Occipital lobe (tissue), 2 donors: Measurements from ENCODE around the gene HES3. TPM values are rescaled to one million over a fixed set of nuclear protein-coding genes. Genes with fewer than 3 reads are reported as not detected.

Source experiments
- DNase-seq: peaks from one replicate; lab custom pipeline; 2025; lab: John Stamatoyannopoulos, UW
- total RNA-seq: library from RNA; depleted of rRNA; stranded (reverse); fragments of >200 nt; gene quantifications from one replicate; pipeline ENCODE4 v1.2.3, GENCODE V29; 2014

HES3 gene
- total RNA-seq, 1 donor from 2014 or later: not detected

DNA sequence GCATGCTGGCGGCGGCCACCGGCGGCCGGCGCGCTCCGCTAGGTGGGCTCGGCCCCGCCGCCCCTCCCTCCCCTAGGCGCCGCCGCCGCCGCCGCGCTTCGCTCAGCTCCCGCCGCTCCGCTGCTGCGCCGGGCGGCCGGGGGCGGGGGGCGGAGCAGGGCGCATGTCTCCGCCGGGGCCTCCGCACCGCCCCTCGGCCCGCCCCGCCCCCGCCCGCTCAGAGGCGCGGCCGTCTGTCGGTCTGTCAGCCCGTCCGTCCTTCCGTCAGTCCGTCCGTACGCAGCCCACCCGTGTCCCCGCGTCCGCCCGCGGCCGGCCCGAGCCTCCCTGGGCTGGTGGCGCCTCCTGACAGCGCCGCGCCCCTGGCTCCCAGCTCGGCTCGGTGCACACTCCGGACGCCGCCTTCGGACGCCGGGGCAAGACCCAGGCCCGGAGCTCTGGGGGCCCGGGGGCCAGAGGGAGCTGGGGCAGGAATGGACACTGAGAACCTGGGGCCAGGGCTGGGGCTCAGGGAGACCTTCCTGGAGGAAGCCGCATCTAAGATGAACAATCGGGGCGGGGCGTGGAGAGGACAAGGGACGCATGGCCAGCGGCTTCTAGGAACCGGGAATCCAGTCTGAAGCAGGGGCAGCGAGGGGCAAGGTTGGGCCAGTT is 17.1 kb downstream of the HES3 start, which contains the start of gene GPR153:
Gene GPR153 (minus strand): TSS at position 138 of the 654 bp plus-strand sequence. CDS start 6,193 bp downstream, outside the sequence.
- no peak for DNase-seq

DNA sequence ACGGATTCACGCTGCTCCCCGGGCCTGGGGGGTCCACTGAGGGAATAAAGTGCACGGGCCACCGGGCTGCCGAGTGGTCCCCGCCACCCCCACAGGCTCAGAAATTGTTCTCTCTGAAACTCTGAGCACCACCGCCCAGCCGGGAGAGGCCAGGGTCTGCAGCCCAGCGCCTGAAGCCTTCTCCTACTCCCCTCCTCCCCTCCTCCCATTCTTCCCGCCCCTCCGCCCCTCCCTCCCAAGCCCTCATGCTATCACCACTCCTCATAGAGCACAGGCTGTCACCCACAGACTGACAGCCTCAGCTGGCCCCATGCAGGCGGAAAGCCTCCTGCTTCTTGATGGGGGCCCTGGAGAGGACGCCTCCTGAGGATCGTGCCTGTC is 17.6 kb downstream of the HES3 start:
- no peak for DNase-seq

- DNase-seq: no peak
Measured at GRCh38 chr1:6262555-6263420, 18.8 kb downstream of the HES3 start.

DNA sequence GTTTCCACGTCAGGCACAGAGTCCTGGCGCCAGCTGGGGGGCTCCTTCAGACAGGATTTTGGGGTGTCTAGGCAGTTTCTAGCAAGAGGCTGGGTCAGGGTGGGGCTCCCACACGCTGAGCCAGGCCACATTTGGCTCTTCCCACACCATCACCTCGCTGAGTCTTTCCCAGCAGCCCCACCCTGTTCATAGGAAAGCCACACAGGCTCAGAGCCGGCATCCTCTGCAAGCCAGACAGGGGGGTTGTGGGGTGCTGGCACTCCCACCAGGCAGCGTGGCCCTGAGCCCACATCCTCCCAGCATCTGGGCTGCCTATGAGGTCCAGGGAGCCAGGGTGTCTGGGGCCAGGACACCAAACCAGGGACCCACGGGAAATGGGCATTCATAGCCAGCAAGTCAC is 19.7 kb downstream of the HES3 start:
- no peak for DNase-seq

DNA sequence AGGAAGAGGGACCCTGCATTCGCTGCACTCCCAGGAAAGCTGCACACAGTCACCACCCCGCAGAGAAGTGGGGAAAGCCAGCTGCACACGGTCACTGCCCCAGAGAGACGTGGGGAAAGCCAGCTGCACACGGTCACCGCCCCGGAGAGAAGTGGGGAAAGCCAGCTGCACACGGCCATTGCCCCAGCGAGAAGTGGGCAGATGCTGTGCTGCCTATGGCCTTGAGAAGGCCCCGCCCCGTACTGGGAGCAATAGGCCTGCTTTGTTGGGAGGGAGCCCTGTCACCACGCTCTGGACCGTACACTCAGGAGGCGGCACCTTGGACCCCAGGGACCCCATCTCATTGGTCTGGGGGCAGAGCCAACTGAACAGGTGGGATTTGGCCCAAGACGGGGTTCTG is 21.2 kb downstream of the HES3 start:
- no peak for DNase-seq

DNA sequence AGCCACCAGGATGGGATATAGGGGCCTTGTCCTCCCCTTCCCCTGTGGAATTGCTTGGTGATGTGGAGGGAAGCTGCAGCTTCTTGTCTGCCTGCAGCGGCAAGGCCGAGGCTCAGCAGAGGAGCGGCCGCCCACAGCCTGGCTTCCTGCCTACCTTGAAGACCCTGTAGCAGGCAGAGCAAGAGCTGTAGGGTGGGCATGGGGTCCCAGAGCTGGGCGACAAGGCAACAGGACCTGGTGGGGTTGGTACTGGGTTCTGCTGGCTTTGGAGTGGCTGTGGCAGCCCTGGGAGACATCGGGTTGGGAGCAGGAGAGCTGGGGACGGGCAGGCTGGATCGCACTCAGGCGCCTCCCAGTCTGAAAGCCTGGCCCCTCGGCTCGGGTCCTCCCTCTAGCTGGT is 22.7 kb downstream of the HES3 start:
- DNase-seq: no peak

- no peak for DNase-seq
Measured at GRCh38 chr1:6267686-6268322, 23.8 kb downstream of the HES3 start.

DNA sequence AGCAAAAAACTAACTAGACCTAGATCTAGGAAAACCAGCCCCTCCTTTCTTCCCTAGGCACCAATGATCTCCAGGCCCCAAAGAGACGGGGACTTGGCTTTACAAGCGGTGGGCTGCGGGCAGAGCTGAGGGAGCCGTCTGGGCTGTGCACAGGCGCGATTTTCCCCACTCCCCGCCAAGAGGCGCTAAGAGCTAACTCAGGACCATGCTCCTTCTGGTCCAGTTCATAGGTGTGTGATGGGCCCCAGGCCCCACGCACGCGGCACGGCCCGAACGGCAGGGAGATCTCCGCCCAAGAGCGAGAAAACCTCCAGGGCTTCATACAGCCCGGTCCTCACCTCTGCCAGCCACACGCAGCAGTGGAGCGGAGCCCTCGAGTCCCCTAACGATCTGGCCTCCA is 24.4 kb downstream of the HES3 start:
- DNase-seq: no peak

- no peak for DNase-seq
Measured at GRCh38 chr1:6269296-6269695, 25.3 kb downstream of the HES3 start.

GRCh38 chr1:6269720-6270400 is 25.9 kb downstream of the HES3 start:
- DNase-seq: no peak

- DNase-seq: no peak
Measured at GRCh38 chr1:6270401-6270800, 26.4 kb downstream of the HES3 start.

DNA sequence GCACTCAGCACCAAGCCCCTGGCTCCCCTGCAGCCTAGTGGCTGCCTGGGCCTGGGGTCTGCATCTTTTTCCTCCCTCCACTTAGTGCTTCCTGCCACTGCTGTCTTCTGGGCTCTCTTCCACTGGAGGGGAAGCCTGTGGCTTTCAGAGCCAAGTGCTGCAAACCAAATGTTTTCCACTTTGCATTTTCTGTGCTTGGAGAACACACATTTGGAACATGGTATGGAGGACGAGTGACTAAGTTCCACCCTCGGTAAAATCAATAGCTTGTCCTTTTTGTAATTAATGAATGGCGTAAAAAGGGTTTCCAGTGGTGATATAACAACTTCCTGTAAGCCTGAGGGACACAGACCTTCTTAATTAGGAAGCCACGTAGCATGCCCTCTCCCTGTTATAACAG is 27.0 kb downstream of the HES3 start:
- no peak for DNase-seq

DNA sequence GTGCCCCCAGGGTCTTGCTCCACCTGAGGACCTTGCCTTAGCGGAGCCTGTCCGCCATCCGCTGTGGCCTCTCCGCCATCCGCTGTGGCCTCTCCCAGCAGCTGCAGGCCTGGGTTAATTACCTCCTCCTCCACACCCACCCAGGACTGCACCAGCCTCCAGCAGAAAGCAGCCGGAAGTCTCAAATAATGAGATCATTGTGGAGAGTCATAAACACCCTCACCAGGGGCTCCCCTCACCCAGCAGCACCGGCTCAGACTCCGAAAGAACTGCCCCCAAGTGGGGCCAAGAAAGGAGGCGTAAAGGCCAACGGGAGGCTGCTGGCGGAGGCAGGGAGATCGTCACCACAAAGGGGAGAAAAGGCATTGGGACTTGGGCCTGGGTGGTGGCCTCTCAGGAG is 27.6 kb downstream of the HES3 start:
- DNase-seq: no peak

DNA sequence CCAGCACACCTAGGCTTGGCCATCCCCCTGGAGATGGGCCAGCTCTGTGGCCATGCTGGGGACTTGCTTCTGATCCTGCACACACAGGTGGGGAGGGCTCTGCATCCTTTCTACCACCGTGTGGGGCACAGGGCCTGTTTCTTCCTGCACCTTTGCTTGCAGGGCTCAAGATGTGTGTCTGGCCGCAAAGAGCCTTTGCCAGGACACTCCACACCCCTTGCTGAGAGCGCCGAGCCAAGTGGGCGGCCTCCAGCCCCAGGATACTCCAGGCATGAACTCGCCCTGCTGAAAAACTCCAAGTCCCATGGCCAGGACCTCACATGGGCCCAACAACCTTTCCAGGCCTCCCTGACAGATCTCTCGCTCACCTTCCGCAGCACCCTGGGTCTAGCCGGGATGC is 28.5 kb downstream of the HES3 start:
- no peak for DNase-seq

- no peak for DNase-seq
Measured at GRCh38 chr1:6272868-6273267, 28.9 kb downstream of the HES3 start.

DNA sequence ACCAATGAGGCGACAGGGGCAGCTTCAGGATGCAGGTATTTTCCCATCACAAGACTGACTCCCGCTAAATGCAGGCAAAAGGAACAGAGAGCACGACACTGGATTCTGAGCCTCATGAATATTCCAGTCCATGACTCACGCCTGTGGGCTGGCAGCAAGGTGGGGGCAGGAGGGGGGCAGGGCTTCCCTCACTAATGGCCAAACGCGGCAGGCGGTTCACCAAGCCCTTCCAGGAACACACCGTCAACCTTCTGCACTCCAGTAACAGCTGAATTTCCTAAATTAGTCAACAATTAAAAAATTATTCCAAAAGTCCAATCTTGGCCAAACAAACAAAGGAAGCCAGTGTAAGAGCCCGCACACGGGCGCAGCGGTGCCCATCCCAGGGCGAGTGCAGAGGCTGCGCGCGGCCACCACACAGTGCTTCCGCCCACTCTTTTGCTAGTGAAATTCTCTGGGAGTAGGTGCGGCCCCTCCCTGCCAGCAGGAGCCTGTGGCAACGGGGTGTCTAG is 29.5 kb downstream of the HES3 start:
- peak; percentile 60 for DNase-seq

DNA sequence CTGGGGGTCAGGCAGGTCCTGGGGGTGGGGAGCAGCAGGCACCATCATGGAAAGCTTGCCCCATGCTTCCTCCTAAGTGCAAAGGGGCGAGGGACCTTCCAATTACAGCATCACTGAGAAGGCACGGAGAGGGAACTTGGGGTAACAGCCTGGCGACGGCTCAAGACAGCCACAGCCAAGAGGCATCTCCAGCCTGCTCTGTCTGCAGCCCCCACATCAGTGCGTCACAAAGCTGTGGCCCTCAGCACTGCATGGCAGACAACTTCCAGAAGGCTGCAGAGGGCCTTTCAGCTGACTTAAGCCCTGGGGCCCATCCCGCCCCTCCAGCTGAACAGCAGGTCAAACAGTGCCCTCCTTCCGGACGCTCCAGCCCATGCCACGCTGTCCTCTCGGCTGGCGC is 30.1 kb downstream of the HES3 start:
- no peak for DNase-seq

DNA sequence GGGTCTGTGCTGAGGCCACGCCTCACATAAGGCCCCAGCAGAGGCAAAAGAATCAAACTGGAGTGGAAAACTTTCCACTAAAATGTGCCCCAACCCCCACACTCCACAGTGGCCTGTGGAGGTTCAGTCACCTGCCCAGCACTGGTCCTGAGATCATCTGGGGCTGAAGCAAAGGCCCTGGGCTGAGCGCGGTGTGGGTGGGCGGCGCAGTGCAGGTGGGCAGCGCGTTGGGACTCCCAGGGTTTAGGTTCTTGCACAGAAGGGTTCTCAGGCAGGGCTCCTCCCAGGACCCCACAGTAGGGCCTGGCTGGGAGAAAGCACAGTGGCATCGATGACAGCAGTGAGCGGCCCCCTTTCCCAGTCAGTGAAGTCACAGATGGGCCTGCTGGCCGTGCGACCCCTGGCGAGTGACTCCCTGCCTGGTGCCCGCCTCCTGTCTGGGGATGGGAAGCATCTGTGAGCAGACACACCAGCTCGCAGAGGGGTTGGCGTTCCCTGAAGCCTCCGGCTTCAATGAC is 30.7 kb downstream of the HES3 start:
- no peak for DNase-seq

- no peak for DNase-seq
Measured at GRCh38 chr1:6275826-6276782, 32.1 kb downstream of the HES3 start.
